Endothelial cell (in vitro differentiated cells): ENCODE data around the gene DNAH9. TPM values are rescaled to one million over a fixed set of nuclear protein-coding genes. Genes with fewer than 3 reads are reported as not detected.

Experiments used
- DNase-seq: peaks from one replicate; pipeline ENCODE4 v3.0.0; 2021; ENCODE audit warnings: low spot score
- H3K27ac Mint-ChIP-seq: one replicate; pipeline ENCODE4 v1.8.0; 2021; ENCODE audit warnings: mixed read lengths, inconsistent platforms; ENCODE audit not compliant: unreplicated experiment
- H3K27me3 Mint-ChIP-seq: one replicate; pipeline ENCODE4 v1.8.0; 2021; ENCODE audit warnings: mild to moderate bottlenecking, moderate library complexity, mixed read lengths, inconsistent platforms; ENCODE audit not compliant: unreplicated experiment
- H3K36me3 Mint-ChIP-seq: one replicate; pipeline ENCODE4 v1.8.0; 2021; ENCODE audit warnings: mild to moderate bottlenecking, low read depth, mixed read lengths, inconsistent platforms; ENCODE audit not compliant: unreplicated experiment
- H3K4me1 Mint-ChIP-seq: one replicate; pipeline ENCODE4 v1.8.0; 2021; ENCODE audit warnings: mild to moderate bottlenecking, mixed read lengths, inconsistent platforms; ENCODE audit not compliant: unreplicated experiment
- H3K4me3 Mint-ChIP-seq: one replicate; pipeline ENCODE4 v1.8.0; 2021; ENCODE audit warnings: mild to moderate bottlenecking, mixed read lengths, inconsistent platforms; ENCODE audit not compliant: unreplicated experiment
- H3K9me3 Mint-ChIP-seq: one replicate; pipeline ENCODE4 v1.8.0; 2021; ENCODE audit warnings: mixed read lengths, inconsistent platforms; ENCODE audit not compliant: unreplicated experiment
- CTCF ChIP-seq: fragments of 200-600 bp; sonication (generic); IDR thresholded peaks from one replicate; pipeline ENCODE4 v1.5.0; 2021; ENCODE audit warnings: antibody characterized with exemption; ENCODE audit not compliant: unreplicated experiment
- total RNA-seq: library from RNA; stranded (reverse); fragmentation: NEBNext Ultra II Directional; extraction: Animal tissue kit (Norgen Biotek cat#: 25700); gene quantifications from one replicate; pipeline ENCODE4 v1.2.1, GENCODE V29; 2021; ENCODE audit not compliant: unreplicated experiment

DNAH9 gene
- total RNA-seq, 1 donor from 2014 or later = not detected

- H3K9me3 Mint-ChIP-seq = peaks cover 33% of the 10 kb centered on the region
- no peak for TF ChIP-seq CTCF
- peaks cover 7% of the 10 kb centered on the region for H3K27me3 Mint-ChIP-seq
- H3K27ac Mint-ChIP-seq = no peak overlapping the region
- DNase-seq = no peak
- H3K4me1 Mint-ChIP-seq = no peaks in the 10 kb centered on the region
- peaks cover 22% of the 10 kb centered on the region for H3K36me3 Mint-ChIP-seq
- no peak overlapping the region for H3K4me3 Mint-ChIP-seq
These were observed 26.7 kb downstream of the DNAH9 start for GRCh38 chr17:11624976-11625375.

GRCh38 chr17:11625878-11626277 lies 27.6 kb downstream of the DNAH9 start:
- Mint-ChIP-seq H3K9me3 (peaks cover 33% of the 10 kb centered on the region), H3K4me3 (no peak overlapping the region), H3K27me3 (peaks cover 7% of the 10 kb centered on the region), H3K36me3 (peaks cover 18% of the 10 kb centered on the region), H3K4me1 (no peaks in the 10 kb centered on the region), H3K27ac (no peak overlapping the region)
- TF ChIP-seq CTCF = no peak
- no peak for DNase-seq

- no peak for TF ChIP-seq CTCF
- H3K27ac Mint-ChIP-seq = no peak overlapping the region
- peaks cover 14% of the 10 kb centered on the region for H3K36me3 Mint-ChIP-seq
- H3K27me3 Mint-ChIP-seq = peaks cover 7% of the 10 kb centered on the region
- no peak overlapping the region for H3K4me3 Mint-ChIP-seq
- peaks cover 30% of the 10 kb centered on the region for H3K9me3 Mint-ChIP-seq
- no peaks in the 10 kb centered on the region for H3K4me1 Mint-ChIP-seq
- DNase-seq = no peak
These were observed 29.2 kb downstream of the DNAH9 start for GRCh38 chr17:11627301-11627940.

GRCh38 chr17:11628374-11628773 lies 30.1 kb downstream of the DNAH9 start:
- H3K4me3 Mint-ChIP-seq = no peak overlapping the region
- peaks cover 5% of the 10 kb centered on the region for H3K27me3 Mint-ChIP-seq
- no peak for TF ChIP-seq CTCF
- H3K36me3 Mint-ChIP-seq = peaks cover 14% of the 10 kb centered on the region
- no peak overlapping the region for H3K27ac Mint-ChIP-seq
- no peaks in the 10 kb centered on the region for H3K4me1 Mint-ChIP-seq
- no peak for DNase-seq
- peaks cover 27% of the 10 kb centered on the region for H3K9me3 Mint-ChIP-seq

GRCh38 chr17:11628831-11629230 lies 30.6 kb downstream of the DNAH9 start:
- H3K4me3 Mint-ChIP-seq = no peak overlapping the region
- H3K36me3 Mint-ChIP-seq = peaks cover 10% of the 10 kb centered on the region
- peaks cover 3% of the 10 kb centered on the region for H3K27me3 Mint-ChIP-seq
- TF ChIP-seq CTCF = no peak
- no peak for DNase-seq
- peaks cover 22% of the 10 kb centered on the region for H3K9me3 Mint-ChIP-seq
- no peaks in the 10 kb centered on the region for H3K4me1 Mint-ChIP-seq
- H3K27ac Mint-ChIP-seq = no peak overlapping the region
